ENCODE measurements around the gene HOTAIR. TPM values are rescaled to one million over a fixed set of nuclear protein-coding genes. Genes with fewer than 3 reads are reported as not detected.

Gene HOTAIR
- total RNA-seq, 1 donor from 2014 or later, result not detected

Small RNA genes lying within 50 kb of the gene (microRNA-seq; reads per million reads assigned to microRNA genes)
- 1.8 reads per million for gene MIR196A2

Other genes with a start within 250 kb of the HOTAIR start
- gene CALCOCO1, start 247.5 kb downstream of the HOTAIR start, total RNA-seq, result 158 TPM
- 0.75 TPM for gene CISTR, start 223.0 kb downstream of the HOTAIR start, total RNA-seq
- not detected for gene HOXC13, start 36.1 kb downstream of the HOTAIR start, total RNA-seq
- gene HOXC12, start 20.1 kb downstream of the HOTAIR start, total RNA-seq, result not detected
- not detected for gene HOXC11, start 1.8 kb downstream of the HOTAIR start, total RNA-seq
- gene HOXC10, start 10.2 kb upstream of the HOTAIR start, total RNA-seq, result not detected
- not detected for gene HOXC9, start 25.2 kb upstream of the HOTAIR start, total RNA-seq
- not detected for gene HOXC8, start 34.0 kb upstream of the HOTAIR start, total RNA-seq
- gene HOXC6, start 53.5 kb upstream of the HOTAIR start, total RNA-seq, result 0.43 TPM
- gene HOXC5, start 58.1 kb upstream of the HOTAIR start, total RNA-seq, result not detected
- gene HOXC4, start 78.9 kb upstream of the HOTAIR start, total RNA-seq, result not detected
- 15.3 TPM for gene SMUG1, start 214.0 kb upstream of the HOTAIR start, total RNA-seq